ENCODE measurements around the gene CENPA. TPM values are rescaled to one million over a fixed set of nuclear protein-coding genes. Genes with fewer than 3 reads are reported as not detected.

CENPA gene
- total and polyA plus RNA-seq, 12 donors, result 0.20 to 4.5 (median 0.83) TPM; not detected in 4

- no peak overlapping the region for H3K4me3 ChIP-seq
- no peaks in the 10 kb centered on the region for H3K36me3 ChIP-seq (replicated peaks in 1 of 2)
- DNase-seq, result no peak
- no peaks in the 10 kb centered on the region for H3K4me1 ChIP-seq (replicated peaks in 1 of 2)
- H3K27me3 ChIP-seq, result peaks cover 3% of the 10 kb centered on the region
- 74 to 84% (median 84%) methylated on average over 7 of the region's 7 CpGs for WGBS, 4 donors
- H3K27ac ChIP-seq, result no peak overlapping the region
- intact Hi-C loops (cut with DNase I), result no loop called here
- no peaks in the 10 kb centered on the region for H3K9me3 ChIP-seq (replicated peaks in 1 of 3)
- TF ChIP-seq CTCF (IDR thresholded peaks at IDR 0.05) (no peak), POLR2A (IDR thresholded peaks at IDR 0.05) (no peak)
Observed at GRCh38 chr2:26820932-26821331, 35.1 kb downstream of the CENPA start.

GRCh38 chr2:26822877-26823276 lies 37.0 kb downstream of the CENPA start:
- Histone ChIP-seq H3K4me3 (no peak overlapping the region), H3K27me3 (peaks cover 3% of the 10 kb centered on the region), H3K9me3 (replicated peaks in 1 of 3) (no peaks in the 10 kb centered on the region), H3K4me1 (replicated peaks in 1 of 2) (no peaks in the 10 kb centered on the region), H3K36me3 (replicated peaks in 1 of 2) (no peaks in the 10 kb centered on the region), H3K27ac (no peak overlapping the region)
- TF ChIP-seq CTCF (IDR thresholded peaks at IDR 0.05), result no peak
- TF ChIP-seq POLR2A (IDR thresholded peaks at IDR 0.05), result no peak
- DNase-seq, result no peak
- 87 to 94% (median 87%) methylated on average over 6 of the region's 6 CpGs for WGBS, 4 donors
- intact Hi-C loops (cut with DNase I), result no loop called here

- 52 to 59% (median 53%) methylated on average over 6 of the region's 6 CpGs for WGBS, 4 donors
Observed at GRCh38 chr2:26838121-26838906, 52.5 kb downstream of the CENPA start.

GRCh38 chr2:26840937-26841610 lies 55.2 kb downstream of the CENPA start:
- H3K4me1 ChIP-seq (replicated peaks in 1 of 2), result no peaks in the 10 kb centered on the region
- no peaks in the 10 kb centered on the region for H3K9me3 ChIP-seq (replicated peaks in 1 of 3)
- TF ChIP-seq CTCF (IDR thresholded peaks at IDR 0.05) (no peak), POLR2A (IDR thresholded peaks at IDR 0.05) (no peak)
- no peaks in the 10 kb centered on the region for H3K36me3 ChIP-seq (replicated peaks in 1 of 2)
- H3K27ac ChIP-seq, result no peak overlapping the region
- intact Hi-C loops (cut with DNase I), result no loop called here
- H3K27me3 ChIP-seq, result peaks cover 22% of the 10 kb centered on the region
- WGBS, 4 donors, result 72 to 89% (median 77%) methylated on average over 4 of the region's 4 CpGs
- DNase-seq, result no peak
- no peak overlapping the region for H3K4me3 ChIP-seq

More at GRCh38 chr2:26838121-26838906, 52.5 kb downstream of the CENPA start:
- Histone ChIP-seq H3K27me3 (peaks cover 7% of the 10 kb centered on the region), H3K4me1 (replicated peaks in 1 of 2) (no peaks in the 10 kb centered on the region), H3K4me3 (no peak overlapping the region), H3K36me3 (replicated peaks in 1 of 2) (no peaks in the 10 kb centered on the region), H3K9me3 (replicated peaks in 1 of 3) (no peaks in the 10 kb centered on the region), H3K27ac (no peak overlapping the region)
- no peak for TF ChIP-seq POLR2A (IDR thresholded peaks at IDR 0.05)
- no peak for DNase-seq
- intact Hi-C loops (cut with DNase I), result loop anchor here in 1 of 2 donors (10.0 kb wide), 1 partner anchor 176 kb away; no protein-coding TSS in a partner anchor
